ENCODE results near the gene KLF3.

DNA sequence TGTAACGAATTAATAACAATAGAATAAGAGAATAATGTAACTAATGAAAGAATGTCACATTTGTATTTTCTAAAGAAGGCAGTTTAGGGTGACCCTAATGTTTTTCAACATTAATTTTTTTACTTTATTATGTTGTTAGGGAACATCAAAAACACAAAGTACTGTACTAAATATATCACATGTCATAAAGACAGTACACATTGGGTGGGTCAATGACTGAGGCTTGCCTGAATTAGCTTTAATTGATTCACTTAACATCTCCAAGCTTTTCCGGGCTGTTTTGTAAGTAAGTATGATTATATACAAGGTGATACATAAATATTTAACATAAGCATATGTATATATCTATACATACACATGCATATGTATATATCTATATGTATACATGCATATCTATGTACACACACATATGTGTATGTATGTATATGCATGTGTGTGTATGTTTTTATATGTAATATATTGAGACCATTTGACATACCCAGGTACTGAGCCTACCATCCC lies 43.4 kb upstream of the KLF3 start:
- TF ChIP-seq CTCF (IDR thresholded peaks at IDR 0.05; ENCODE audit: low read depth, low read length, poor library complexity, severe bottlenecking) (no peak), EZH2phosphoT487 (IDR thresholded peaks at IDR 0.05; ENCODE audit: borderline replicate concordance, low read length) (no peak)
